ENCODE data around the gene CCT3. TPM values are rescaled to one million over a fixed set of nuclear protein-coding genes. Genes with fewer than 3 reads are reported as not detected.

Gene CCT3
- total and polyA plus RNA-seq, 10 of the 15 experiments (the other 5 are each of a cell fraction or from before 2014, with no cell fraction given): 319 to 585 (median 427) TPM

GRCh38 chr1:156378557-156378956 is 40.5 kb upstream of the CCT3 start:
- Histone ChIP-seq H3K36me3 (ENCODE audit: control insufficient read depth in 2 of 2, insufficient read depth in 2 of 2, low read length in 1 of 2) (no peaks in the 10 kb centered on the region), H3K9me3 (replicated peaks; ENCODE audit: control insufficient read depth, insufficient read depth, low read length) (no peaks in the 10 kb centered on the region), H3K4me2 (ENCODE audit: control insufficient read depth, insufficient read depth) (no peak overlapping the region), H3K27ac (ENCODE audit: control insufficient read depth, insufficient read depth) (no peak overlapping the region), H4K20me1 (ENCODE audit: control insufficient read depth, insufficient read depth) (no peaks in the 10 kb centered on the region), H3K9ac (ENCODE audit: control insufficient read depth, insufficient read depth, low read length) (no peak overlapping the region), H3K4me3 (no peak overlapping the region), H3K27me3 (replicated peaks in 1 of 2; ENCODE audit: control insufficient read depth in 2 of 2, insufficient read depth in 2 of 2, low read length in 1 of 2) (no peaks in the 10 kb centered on the region; a peak in 1 of 4 replicates), H3K4me1 (ENCODE audit: control insufficient read depth, insufficient read depth, low read length) (no peaks in the 10 kb centered on the region), H2AFZ (ENCODE audit: control insufficient read depth, low read depth, low read length) (no peak overlapping the region), H3K79me2 (ENCODE audit: control insufficient read depth, insufficient read depth, low read length) (no peaks in the 10 kb centered on the region)
- ATAC-seq (no peak), DNase-seq (ENCODE audit: low read depth, low spot score) (no peak), FAIRE-seq (no peak)
- no peak for TF ChIP-seq GATAD2B (conservative IDR thresholded peaks at IDR 0.05; ENCODE audit: low read depth)
- no peak for TF ChIP-seq ASH2L (IDR thresholded peaks at IDR 0.05; ENCODE audit: borderline replicate concordance, low read depth)
- no peak for TF ChIP-seq KAT2A (conservative IDR thresholded peaks at IDR 0.05; ENCODE audit: control insufficient read depth, low read depth, low read length)
- no peak for TF ChIP-seq SUPT20H (IDR thresholded peaks at IDR 0.05; ENCODE audit: borderline replicate concordance, control insufficient read depth, low read depth, low read length)
- no peak for TF ChIP-seq GABPA (IDR thresholded peaks at IDR 0.05; ENCODE audit: low read depth)
- TF ChIP-seq ZSCAN29 (IDR thresholded peaks at IDR 0.05): no peak
- TF ChIP-seq MEF2B (IDR thresholded peaks at IDR 0.05; ENCODE audit: partially characterized antibody, poor library complexity, severe bottlenecking): no peak
- WGBS (ENCODE audit: insufficient coverage, insufficient replicate concordance, low lambda C conversion rate, missing lambda C conversion rate): 41% methylated on average over 6 of the region's 6 CpGs
- ChIA-PET SMC1A (ENCODE audit: uncharacterized antibody, unreplicated experiment) (interaction anchor here (1.1 kb wide), 1 partner anchor 67 kb away, joined by 5 read pairs; no protein-coding TSS in a partner anchor), RAD21 (ENCODE audit: unreplicated experiment) (interaction anchor here (0.6 to 1.9 kb wide), 2 partner anchors 67 to 127 kb away, joined by 3 to 7 read pairs; no protein-coding TSS in a partner anchor), POLR2A (no interaction called here), CTCF (interaction anchor here (1.0 to 2.7 kb wide), 4 partner anchors 41 to 234 kb away, joined by 3 to 13 read pairs (median 5); no protein-coding TSS in a partner anchor)
- in situ Hi-C loops (cut with MboI) (no loop called here), intact Hi-C loops (cut with micrococcal nuclease; ENCODE audit: unreplicated experiment) (no loop called here)
- BruUV-seq (replicated peaks): no TSS peak

Data from GM12878 (cell line).